Kidney epithelial cell (primary cell): Measurements from ENCODE around the gene PIP4K2B. TPM values are rescaled to one million over a fixed set of nuclear protein-coding genes. Genes with fewer than 3 reads are reported as not detected.

Experiments
- DNase-seq: peaks from one replicate; pipeline ENCODE4 v3.0.0-alpha.2; 2010; ENCODE audit warnings: low read depth
- H3K27me3 ChIP-seq: 2 replicates; pipeline ENCODE4 v1.6.0; 2011; ENCODE audit warnings: low read length; ENCODE audit not compliant: control insufficient read depth, insufficient read depth
- H3K36me3 ChIP-seq: 2 replicates; pipeline ENCODE4 v1.5.1; 2011; ENCODE audit warnings: low read length; ENCODE audit not compliant: control insufficient read depth, insufficient read depth
- H3K4me3 ChIP-seq: 2 replicates; pipeline ENCODE4 v1.5.1; 2011; ENCODE audit warnings: low read depth, mild to moderate bottlenecking, control low read depth, low read length
- total RNA-seq: library from RNA; depleted of rRNA; stranded (reverse); fragments of >200 nt; gene quantifications from 2 replicates; pipeline ENCODE4 v1.2.3, GENCODE V29; 2015
- TF ChIP-seq, protein P1 (sequence below): IDR thresholded peaks from 2 replicates; pipeline ENCODE4 v1.5.1; 2011; ENCODE audit warnings: mild to moderate bottlenecking, moderate library complexity, low read length, control low read depth, inconsistent platforms; ENCODE audit not compliant: insufficient read depth, poor library complexity, severe bottlenecking

PIP4K2B gene
- total RNA-seq, 1 donor from 2014 or later = 34.8 TPM

DNA sequence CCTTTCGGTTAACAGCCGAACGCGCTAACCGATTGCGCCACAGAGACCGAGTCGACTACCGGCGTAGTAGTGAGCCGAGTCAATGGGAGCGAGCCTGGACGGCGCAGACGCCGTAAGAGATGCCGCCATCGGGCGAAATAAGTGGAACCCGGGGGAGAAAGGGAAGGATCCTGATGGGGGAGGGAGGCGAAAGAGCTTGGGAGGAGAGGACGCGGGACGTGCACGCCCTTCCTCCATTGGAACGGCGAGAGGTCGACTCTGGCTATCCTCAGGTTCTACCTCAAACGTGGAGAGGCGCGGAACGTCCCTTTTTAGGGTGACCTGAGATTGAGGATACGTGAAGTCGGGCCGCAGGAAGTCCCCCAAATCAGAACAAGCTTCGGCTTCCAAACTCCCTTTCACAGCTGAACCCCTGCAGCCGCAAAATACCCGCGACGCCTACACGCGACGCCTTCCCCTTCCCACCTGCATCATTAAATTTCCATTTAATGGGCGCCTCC lies 47.5 kb downstream of the PIP4K2B start:
- Histone ChIP-seq H3K4me3 (peak overlapping the region; percentile 89), H3K36me3 (peaks cover 1% of the 10 kb centered on the region), H3K27me3 (no peaks in the 10 kb centered on the region)
- DNase-seq = peak; percentile 48
- TF ChIP-seq, protein P1, sequence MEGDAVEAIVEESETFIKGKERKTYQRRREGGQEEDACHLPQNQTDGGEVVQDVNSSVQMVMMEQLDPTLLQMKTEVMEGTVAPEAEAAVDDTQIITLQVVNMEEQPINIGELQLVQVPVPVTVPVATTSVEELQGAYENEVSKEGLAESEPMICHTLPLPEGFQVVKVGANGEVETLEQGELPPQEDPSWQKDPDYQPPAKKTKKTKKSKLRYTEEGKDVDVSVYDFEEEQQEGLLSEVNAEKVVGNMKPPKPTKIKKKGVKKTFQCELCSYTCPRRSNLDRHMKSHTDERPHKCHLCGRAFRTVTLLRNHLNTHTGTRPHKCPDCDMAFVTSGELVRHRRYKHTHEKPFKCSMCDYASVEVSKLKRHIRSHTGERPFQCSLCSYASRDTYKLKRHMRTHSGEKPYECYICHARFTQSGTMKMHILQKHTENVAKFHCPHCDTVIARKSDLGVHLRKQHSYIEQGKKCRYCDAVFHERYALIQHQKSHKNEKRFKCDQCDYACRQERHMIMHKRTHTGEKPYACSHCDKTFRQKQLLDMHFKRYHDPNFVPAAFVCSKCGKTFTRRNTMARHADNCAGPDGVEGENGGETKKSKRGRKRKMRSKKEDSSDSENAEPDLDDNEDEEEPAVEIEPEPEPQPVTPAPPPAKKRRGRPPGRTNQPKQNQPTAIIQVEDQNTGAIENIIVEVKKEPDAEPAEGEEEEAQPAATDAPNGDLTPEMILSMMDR = no peak

- peak overlapping the region; percentile 93 for H3K4me3 ChIP-seq
- no peaks in the 10 kb centered on the region for H3K27me3 ChIP-seq
- TF ChIP-seq, protein P1 = no peak
- peaks cover 1% of the 10 kb centered on the region for H3K36me3 ChIP-seq
- DNase-seq = no peak
Observed at GRCh38 chr17:38751144-38751807, 48.1 kb downstream of the PIP4K2B start.

- TF ChIP-seq, protein P1 = no peak
- no peak for DNase-seq
- H3K36me3 ChIP-seq = peaks cover 1% of the 10 kb centered on the region
- no peaks in the 10 kb centered on the region for H3K27me3 ChIP-seq
- H3K4me3 ChIP-seq = peak overlapping the region; percentile 93
Observed at GRCh38 chr17:38750312-38751121, 48.8 kb downstream of the PIP4K2B start.

GRCh38 chr17:38750044-38750311 lies 49.4 kb downstream of the PIP4K2B start:
- TF ChIP-seq, protein P1 = no peak
- Histone ChIP-seq H3K27me3 (no peaks in the 10 kb centered on the region), H3K4me3 (peak overlapping the region; percentile 93), H3K36me3 (peaks cover 1% of the 10 kb centered on the region)
- no peak for DNase-seq

GRCh38 chr17:38749223-38750043 lies 49.9 kb downstream of the PIP4K2B start:
- no peaks in the 10 kb centered on the region for H3K36me3 ChIP-seq
- peak overlapping the region; percentile 93 for H3K4me3 ChIP-seq
- H3K27me3 ChIP-seq = no peaks in the 10 kb centered on the region
- peak; percentile 43 for DNase-seq
- TF ChIP-seq, protein P1 = no peak
